HepG2 (cell line): ENCODE results near the gene RBM23. TPM values are rescaled to one million over a fixed set of nuclear protein-coding genes. Genes with fewer than 3 reads are reported as not detected.
A peak's percentile ranks its signal among the peaks of the same experiment; 100 is the strongest.

Source experiments
- ATF1 ChIP-seq: IDR thresholded peaks from 2 replicates; pipeline ENCODE4 v1.6.1; 2016; ENCODE audit warnings: mild to moderate bottlenecking, control low read depth
- ATM ChIP-seq: fragments of 450-650 bp; IDR thresholded peaks from 2 replicates; pipeline ENCODE4 v1.7.1; 2017; ENCODE audit warnings: mild to moderate bottlenecking, borderline replicate concordance
- KLF13 ChIP-seq: sonication (generic); formaldehyde crosslinking; IDR thresholded peaks from 2 replicates; pipeline ENCODE4 v1.4.0; 2020; ENCODE audit warnings: mild to moderate bottlenecking, missing genetic modification reagents
- MYNN ChIP-seq: sonication (generic); formaldehyde crosslinking; IDR thresholded peaks from 2 replicates; pipeline ENCODE4 v1.4.0; 2020; ENCODE audit warnings: mild to moderate bottlenecking, low read depth, missing genetic modification reagents
- RARG ChIP-seq: sonication (generic); formaldehyde crosslinking; IDR thresholded peaks from 2 replicates; pipeline ENCODE4 v1.4.0; 2020; ENCODE audit warnings: low read depth, mild to moderate bottlenecking, missing genetic modification reagents
- SRSF1 ChIP-seq: fragments of 200-400 bp; formaldehyde crosslinking; optimal IDR thresholded peaks from 2 replicates; pipeline ENCODE3; 2017; ENCODE audit warnings: mild to moderate bottlenecking, low read depth, low read length, moderate library complexity
- TAF15 ChIP-seq: fragments of 200-400 bp; formaldehyde crosslinking; IDR thresholded peaks from one replicate; pipeline ENCODE4 v1.6.1; 2018; ENCODE audit warnings: mild to moderate bottlenecking, low read depth, low read length; ENCODE audit not compliant: poor library complexity, severe bottlenecking
- ZFP41 ChIP-seq: sonication (generic); formaldehyde crosslinking; IDR thresholded peaks from 2 replicates; pipeline ENCODE4 v1.4.0; 2020; ENCODE audit warnings: mild to moderate bottlenecking, missing genetic modification reagents, borderline replicate concordance
- ZFX ChIP-seq: sonication (generic); formaldehyde crosslinking; IDR thresholded peaks from 2 replicates; pipeline ENCODE4 v1.4.0; 2020; ENCODE audit warnings: mild to moderate bottlenecking, low read depth, missing genetic modification reagents, moderate library complexity
- ZNF547 ChIP-seq: sonication (generic); formaldehyde crosslinking; IDR thresholded peaks from 2 replicates; pipeline ENCODE4 v1.5.1; 2020; ENCODE audit warnings: mild to moderate bottlenecking, missing genetic modification reagents
- ZNF549 ChIP-seq: sonication (generic); formaldehyde crosslinking; IDR thresholded peaks from 2 replicates; pipeline ENCODE4 v1.5.0; 2020; ENCODE audit warnings: missing genetic modification reagents
- ZNF558 ChIP-seq: sonication (generic); formaldehyde crosslinking; IDR thresholded peaks from 2 replicates; pipeline ENCODE4 v1.9.0; 2022; ENCODE audit warnings: mild to moderate bottlenecking, missing genetic modification reagents, borderline replicate concordance
- ZNF792 ChIP-seq: IDR thresholded peaks from 2 replicates; pipeline ENCODE4 v1.6.1; 2016
- ZSCAN20 ChIP-seq: sonication (generic); formaldehyde crosslinking; IDR thresholded peaks from 2 replicates; pipeline ENCODE4 v1.4.0; 2020; ENCODE audit warnings: missing genetic modification reagents, mild to moderate bottlenecking, borderline replicate concordance
- polyA plus RNA-seq, 8 experiments: library from polyadenylated mRNA; depleted of rRNA in 3 of 8; stranded (reverse) in 7 of 8; unstranded in 1 of 8; fragments of >200 nt; fragmentation: Illumina TruSeq in 4 of 8; extraction: Trizol in 4 of 8; gene quantifications; 2 replicates each; pipeline versions ENCODE4 v1.2.1 to v1.2.3, GENCODE V29; 2011 to 2016; ENCODE audit warnings: low read depth in 4 of 8, missing spikeins in 1 of 8, mixed read lengths in 1 of 8; ENCODE audit not compliant: insufficient read depth in 1 of 8
- total RNA-seq, 5 experiments: library from RNA; depleted of rRNA; stranded (reverse); fragments of >200 nt; fragmentation: Illumina TruSeq; extraction: Trizol; gene quantifications; 2 replicates each; pipeline ENCODE4 v1.2.3, GENCODE V29; 2016; ENCODE audit warnings: low read depth in 1 of 5
- TF ChIP-seq, protein P1 (sequence below): sonication (generic); formaldehyde crosslinking; IDR thresholded peaks from 2 replicates; pipeline ENCODE4 v1.8.1; 2023; ENCODE audit warnings: mild to moderate bottlenecking, inconsistent platforms, moderate library complexity, missing genetic modification reagents, borderline replicate concordance
- TF ChIP-seq, protein P2 (sequence below), 2 experiments: fragments of 450-650 bp in 1 of 2; sonication (generic) in 1 of 2; formaldehyde crosslinking in 1 of 2; IDR thresholded peaks; 2 replicates each; pipeline versions ENCODE4 v1.6.1 to v1.8.0; 2016 to 2022; ENCODE audit warnings: antibody characterized with exemption in 1 of 2, mild to moderate bottlenecking in 1 of 2, missing genetic modification reagents in 1 of 2
- TF ChIP-seq, protein P3 (sequence below): sonication (generic); formaldehyde crosslinking; IDR thresholded peaks from 2 replicates; pipeline ENCODE4 v1.8.1; 2023; ENCODE audit warnings: missing genetic modification reagents, inconsistent platforms, borderline replicate concordance

RBM23 gene
- total and polyA plus RNA-seq, 2 of the 13 experiments (the other 11 are each of a cell fraction or from before 2014, with no cell fraction given) = 1.5 to 2.1 TPM

DNA sequence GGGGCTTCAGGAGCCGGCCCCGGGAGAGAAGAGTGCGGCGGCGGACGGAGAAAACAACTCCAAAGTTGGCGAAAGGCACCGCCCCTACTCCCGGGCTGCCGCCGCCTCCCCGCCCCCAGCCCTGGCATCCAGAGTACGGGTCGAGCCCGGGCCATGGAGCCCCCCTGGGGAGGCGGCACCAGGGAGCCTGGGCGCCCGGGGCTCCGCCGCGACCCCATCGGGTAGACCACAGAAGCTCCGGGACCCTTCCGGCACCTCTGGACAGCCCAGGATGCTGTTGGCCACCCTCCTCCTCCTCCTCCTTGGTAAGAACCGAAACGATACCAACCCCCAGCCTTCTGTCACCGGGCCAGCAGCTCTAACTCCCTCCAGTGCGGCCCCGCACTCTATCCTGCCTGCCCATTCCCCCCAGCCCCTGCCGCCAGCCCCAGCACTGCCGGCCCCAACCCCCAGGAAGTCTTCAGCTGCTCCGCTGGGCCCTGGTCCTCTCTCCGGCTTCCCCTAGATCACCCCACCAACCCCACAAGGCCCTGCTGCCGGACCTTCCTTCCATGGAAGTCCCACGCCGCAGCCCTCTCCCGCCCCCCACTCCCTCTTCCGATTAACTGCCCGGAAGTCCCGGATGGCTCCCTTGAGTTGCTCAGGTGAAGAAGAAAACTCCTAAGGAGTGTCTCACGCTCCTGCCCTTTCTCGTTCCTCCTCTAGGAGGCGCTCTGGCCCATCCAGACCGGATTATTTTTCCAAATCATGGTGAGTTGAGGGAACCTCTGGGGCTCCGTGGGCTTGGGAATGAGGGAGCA, 46.7 kb downstream of the RBM23 start (continued):
- TF ChIP-seq TAF15 = peak; percentile 16
- peak; percentile 2; the same call in 1 of the 2 replicates for TF ChIP-seq RARG (CRISPR knock-in tag)
- no peak for TF ChIP-seq ZFP41 (CRISPR knock-in tag)
- TF ChIP-seq, protein P1, sequence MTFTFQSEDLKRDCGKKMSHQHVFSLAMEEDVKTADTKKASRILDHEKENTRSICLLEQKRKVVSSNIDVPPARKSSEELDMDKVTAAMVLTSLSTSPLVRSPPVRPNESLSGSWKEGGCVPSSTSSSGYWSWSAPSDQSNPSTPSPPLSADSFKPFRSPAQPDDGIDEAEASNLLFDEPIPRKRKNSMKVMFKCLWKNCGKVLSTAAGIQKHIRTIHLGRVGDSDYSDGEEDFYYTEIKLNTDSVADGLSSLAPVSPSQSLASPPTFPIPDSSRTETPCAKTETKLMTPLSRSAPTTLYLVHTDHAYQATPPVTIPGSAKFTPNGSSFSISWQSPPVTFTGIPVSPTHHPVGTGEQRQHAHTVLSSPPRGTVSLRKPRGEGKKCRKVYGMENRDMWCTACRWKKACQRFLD (CRISPR knock-in tag) = peak; percentile 24; the same call in 1 of the 2 replicates
- TF ChIP-seq ATF1 (CRISPR knock-in tag) = no peak
- no peak for TF ChIP-seq ATM
- TF ChIP-seq ZNF547 (CRISPR knock-in tag) = 0 out of 2 replicates have a peak, but pooled peaks have one; percentile 8
- TF ChIP-seq ZNF558 (CRISPR knock-in tag) = no peak
- no peak for TF ChIP-seq SRSF1
- peak; percentile 82; the same call in 1 of the 2 replicates for TF ChIP-seq ZSCAN20
- no peak; the same call in none of the 2 replicates for TF ChIP-seq ZFX (CRISPR knock-in tag)
- no peak for TF ChIP-seq ZNF549 (CRISPR knock-in tag)
- no peak; the same call in 1 of the 2 replicates for TF ChIP-seq MYNN
- 0 out of 2 replicates have a peak, but pooled peaks have one; percentile 8 for TF ChIP-seq KLF13 (CRISPR knock-in tag)
- TF ChIP-seq ZNF792 (CRISPR knock-in tag) = peak; percentile 37; the same call in 1 of the 2 replicates
- TF ChIP-seq, protein P2, sequence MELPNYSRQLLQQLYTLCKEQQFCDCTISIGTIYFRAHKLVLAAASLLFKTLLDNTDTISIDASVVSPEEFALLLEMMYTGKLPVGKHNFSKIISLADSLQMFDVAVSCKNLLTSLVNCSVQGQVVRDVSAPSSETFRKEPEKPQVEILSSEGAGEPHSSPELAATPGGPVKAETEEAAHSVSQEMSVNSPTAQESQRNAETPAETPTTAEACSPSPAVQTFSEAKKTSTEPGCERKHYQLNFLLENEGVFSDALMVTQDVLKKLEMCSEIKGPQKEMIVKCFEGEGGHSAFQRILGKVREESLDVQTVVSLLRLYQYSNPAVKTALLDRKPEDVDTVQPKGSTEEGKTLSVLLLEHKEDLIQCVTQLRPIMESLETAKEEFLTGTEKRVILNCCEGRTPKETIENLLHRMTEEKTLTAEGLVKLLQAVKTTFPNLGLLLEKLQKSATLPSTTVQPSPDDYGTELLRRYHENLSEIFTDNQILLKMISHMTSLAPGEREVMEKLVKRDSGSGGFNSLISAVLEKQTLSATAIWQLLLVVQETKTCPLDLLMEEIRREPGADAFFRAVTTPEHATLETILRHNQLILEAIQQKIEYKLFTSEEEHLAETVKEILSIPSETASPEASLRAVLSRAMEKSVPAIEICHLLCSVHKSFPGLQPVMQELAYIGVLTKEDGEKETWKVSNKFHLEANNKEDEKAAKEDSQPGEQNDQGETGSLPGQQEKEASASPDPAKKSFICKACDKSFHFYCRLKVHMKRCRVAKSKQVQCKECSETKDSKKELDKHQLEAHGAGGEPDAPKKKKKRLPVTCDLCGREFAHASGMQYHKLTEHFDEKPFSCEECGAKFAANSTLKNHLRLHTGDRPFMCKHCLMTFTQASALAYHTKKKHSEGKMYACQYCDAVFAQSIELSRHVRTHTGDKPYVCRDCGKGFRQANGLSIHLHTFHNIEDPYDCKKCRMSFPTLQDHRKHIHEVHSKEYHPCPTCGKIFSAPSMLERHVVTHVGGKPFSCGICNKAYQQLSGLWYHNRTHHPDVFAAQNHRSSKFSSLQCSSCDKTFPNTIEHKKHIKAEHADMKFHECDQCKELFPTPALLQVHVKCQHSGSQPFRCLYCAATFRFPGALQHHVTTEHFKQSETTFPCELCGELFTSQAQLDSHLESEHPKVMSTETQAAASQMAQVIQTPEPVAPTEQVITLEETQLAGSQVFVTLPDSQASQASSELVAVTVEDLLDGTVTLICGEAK (IDR thresholded peaks at IDR 0.05) = no peak
- TF ChIP-seq, protein P2 (CRISPR knock-in tag; IDR thresholded peaks at IDR 0.05) = no peak; the same call in 1 of the 2 replicates
- TF ChIP-seq, protein P3, sequence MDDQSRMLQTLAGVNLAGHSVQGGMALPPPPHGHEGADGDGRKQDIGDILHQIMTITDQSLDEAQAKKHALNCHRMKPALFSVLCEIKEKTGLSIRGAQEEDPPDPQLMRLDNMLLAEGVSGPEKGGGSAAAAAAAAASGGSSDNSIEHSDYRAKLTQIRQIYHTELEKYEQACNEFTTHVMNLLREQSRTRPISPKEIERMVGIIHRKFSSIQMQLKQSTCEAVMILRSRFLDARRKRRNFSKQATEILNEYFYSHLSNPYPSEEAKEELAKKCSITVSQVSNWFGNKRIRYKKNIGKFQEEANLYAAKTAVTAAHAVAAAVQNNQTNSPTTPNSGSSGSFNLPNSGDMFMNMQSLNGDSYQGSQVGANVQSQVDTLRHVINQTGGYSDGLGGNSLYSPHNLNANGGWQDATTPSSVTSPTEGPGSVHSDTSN (CRISPR knock-in tag) = no peak
